Astrocyte (in vitro differentiated cells and primary cell): ENCODE measurements around the gene VTCN1. TPM values are rescaled to one million over a fixed set of nuclear protein-coding genes. Genes with fewer than 3 reads are reported as not detected.

Source experiments
- DNase-seq: peaks from one replicate; pipeline ENCODE4 v3.0.0-alpha.2; 2010; ENCODE audit warnings: low read depth
- FAIRE-seq: peaks from 2 replicates; lab custom pipeline; 2011; peaks lifted over from hg19 to GRCh38; lab: Jason Lieb, UNC
- H2AFZ ChIP-seq: 2 replicates; pipeline ENCODE4 v1.6.0; 2012; ENCODE audit warnings: low read depth, low read length, inconsistent platforms
- H3K27ac ChIP-seq: 2 replicates; pipeline ENCODE4 v1.5.1; 2011; ENCODE audit warnings: low read depth, low read length, inconsistent platforms
- H3K27me3 ChIP-seq: 2 replicates; pipeline ENCODE4 v1.6.0; 2011; ENCODE audit warnings: low read length, inconsistent platforms; ENCODE audit not compliant: insufficient read depth
- H3K36me3 ChIP-seq: 2 replicates; pipeline ENCODE4 v1.5.1; 2011; ENCODE audit warnings: low read length, inconsistent platforms; ENCODE audit not compliant: insufficient read depth
- H3K4me1 ChIP-seq: 2 replicates; pipeline ENCODE4 v1.5.1; 2011; ENCODE audit warnings: low read length, inconsistent platforms; ENCODE audit not compliant: insufficient read depth
- H3K4me2 ChIP-seq: 2 replicates; pipeline ENCODE4 v1.6.0; 2012; ENCODE audit warnings: low read length, inconsistent platforms
- H3K4me3 ChIP-seq: 2 replicates; pipeline ENCODE4 v1.5.1; 2011; ENCODE audit warnings: low read depth, mild to moderate bottlenecking, low read length, inconsistent platforms; ENCODE audit not compliant: insufficient read depth
- H3K79me2 ChIP-seq: 2 replicates; pipeline ENCODE4 v1.6.0; 2012; ENCODE audit warnings: mild to moderate bottlenecking, low read length, inconsistent platforms; ENCODE audit not compliant: insufficient read depth
- H3K9ac ChIP-seq: 2 replicates; pipeline ENCODE4 v1.6.0; 2012; ENCODE audit warnings: mild to moderate bottlenecking, low read length, inconsistent platforms
- H3K9me3 ChIP-seq: 2 replicates; pipeline ENCODE4 v1.5.1; 2012; ENCODE audit warnings: low read depth, mild to moderate bottlenecking, low read length, inconsistent platforms; ENCODE audit not compliant: insufficient read depth
- H4K20me1 ChIP-seq: 2 replicates; pipeline ENCODE4 v1.6.0; 2012; ENCODE audit warnings: low read length, inconsistent platforms; ENCODE audit not compliant: insufficient read depth
- H3K27ac Mint-ChIP-seq: one replicate; pipeline ENCODE4 v1.8.0; 2021; ENCODE audit warnings: mild to moderate bottlenecking, mixed read lengths; ENCODE audit not compliant: unreplicated experiment
- H3K27me3 Mint-ChIP-seq: one replicate; pipeline ENCODE4 v1.8.0; 2021; ENCODE audit warnings: low read depth, mixed read lengths; ENCODE audit not compliant: unreplicated experiment
- H3K36me3 Mint-ChIP-seq: one replicate; pipeline ENCODE4 v1.8.0; 2021; ENCODE audit warnings: low read depth, mixed read lengths; ENCODE audit not compliant: unreplicated experiment
- H3K4me1 Mint-ChIP-seq: one replicate; pipeline ENCODE4 v1.8.0; 2021; ENCODE audit warnings: low read depth, mixed read lengths; ENCODE audit not compliant: unreplicated experiment
- H3K4me3 Mint-ChIP-seq: one replicate; pipeline ENCODE4 v1.8.0; 2021; ENCODE audit warnings: mild to moderate bottlenecking, moderate library complexity, mixed read lengths; ENCODE audit not compliant: unreplicated experiment
- H3K9me3 Mint-ChIP-seq: one replicate; pipeline ENCODE4 v1.8.0; 2021; ENCODE audit warnings: mild to moderate bottlenecking, mixed read lengths; ENCODE audit not compliant: unreplicated experiment
- EZH2 ChIP-seq: IDR thresholded peaks from 2 replicates; pipeline ENCODE4 v1.6.1; 2012; ENCODE audit warnings: mild to moderate bottlenecking, low read length, inconsistent platforms; ENCODE audit not compliant: insufficient read depth
- total RNA-seq: library from RNA; stranded (reverse); gene quantifications from 2 replicates; pipeline ENCODE4 v1.2.1, GENCODE V29; 2021
- TF ChIP-seq, protein P1 (sequence below): IDR thresholded peaks from 2 replicates; pipeline ENCODE4 v1.5.1; 2011; ENCODE audit warnings: low read depth, mild to moderate bottlenecking, inconsistent platforms, low read length, moderate library complexity; ENCODE audit not compliant: insufficient read depth

VTCN1 gene
- total RNA-seq, 1 donor from 2014 or later, result 1.3 TPM

- TF ChIP-seq, protein P1, sequence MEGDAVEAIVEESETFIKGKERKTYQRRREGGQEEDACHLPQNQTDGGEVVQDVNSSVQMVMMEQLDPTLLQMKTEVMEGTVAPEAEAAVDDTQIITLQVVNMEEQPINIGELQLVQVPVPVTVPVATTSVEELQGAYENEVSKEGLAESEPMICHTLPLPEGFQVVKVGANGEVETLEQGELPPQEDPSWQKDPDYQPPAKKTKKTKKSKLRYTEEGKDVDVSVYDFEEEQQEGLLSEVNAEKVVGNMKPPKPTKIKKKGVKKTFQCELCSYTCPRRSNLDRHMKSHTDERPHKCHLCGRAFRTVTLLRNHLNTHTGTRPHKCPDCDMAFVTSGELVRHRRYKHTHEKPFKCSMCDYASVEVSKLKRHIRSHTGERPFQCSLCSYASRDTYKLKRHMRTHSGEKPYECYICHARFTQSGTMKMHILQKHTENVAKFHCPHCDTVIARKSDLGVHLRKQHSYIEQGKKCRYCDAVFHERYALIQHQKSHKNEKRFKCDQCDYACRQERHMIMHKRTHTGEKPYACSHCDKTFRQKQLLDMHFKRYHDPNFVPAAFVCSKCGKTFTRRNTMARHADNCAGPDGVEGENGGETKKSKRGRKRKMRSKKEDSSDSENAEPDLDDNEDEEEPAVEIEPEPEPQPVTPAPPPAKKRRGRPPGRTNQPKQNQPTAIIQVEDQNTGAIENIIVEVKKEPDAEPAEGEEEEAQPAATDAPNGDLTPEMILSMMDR, result no peak
- no peak for TF ChIP-seq EZH2
- no peak overlapping the region for H3K4me2 ChIP-seq
- FAIRE-seq (no peak), DNase-seq (no peak)
- no peaks in the 10 kb centered on the region for H4K20me1 ChIP-seq
- peaks cover 3% of the 10 kb centered on the region for H3K27me3 Mint-ChIP-seq
- H3K9me3 Mint-ChIP-seq, result no peaks in the 10 kb centered on the region
- no peaks in the 10 kb centered on the region for H3K27me3 ChIP-seq
- H3K27ac Mint-ChIP-seq, result no peak overlapping the region
- H3K4me3 ChIP-seq, result no peak overlapping the region
- H3K4me1 ChIP-seq, result no peaks in the 10 kb centered on the region
- no peak overlapping the region for H3K9ac ChIP-seq
- no peaks in the 10 kb centered on the region for H3K79me2 ChIP-seq
- no peaks in the 10 kb centered on the region for H3K9me3 ChIP-seq
- H3K36me3 ChIP-seq, result no peaks in the 10 kb centered on the region
- H3K27ac ChIP-seq, result no peak overlapping the region
- no peaks in the 10 kb centered on the region for H3K36me3 Mint-ChIP-seq
- H3K4me3 Mint-ChIP-seq, result no peak overlapping the region
- H2AFZ ChIP-seq, result no peak overlapping the region
- peaks cover 3% of the 10 kb centered on the region for H3K4me1 Mint-ChIP-seq
These were observed 27.6 kb downstream of the VTCN1 start for GRCh38 chr1:117183112-117183511.

DNA sequence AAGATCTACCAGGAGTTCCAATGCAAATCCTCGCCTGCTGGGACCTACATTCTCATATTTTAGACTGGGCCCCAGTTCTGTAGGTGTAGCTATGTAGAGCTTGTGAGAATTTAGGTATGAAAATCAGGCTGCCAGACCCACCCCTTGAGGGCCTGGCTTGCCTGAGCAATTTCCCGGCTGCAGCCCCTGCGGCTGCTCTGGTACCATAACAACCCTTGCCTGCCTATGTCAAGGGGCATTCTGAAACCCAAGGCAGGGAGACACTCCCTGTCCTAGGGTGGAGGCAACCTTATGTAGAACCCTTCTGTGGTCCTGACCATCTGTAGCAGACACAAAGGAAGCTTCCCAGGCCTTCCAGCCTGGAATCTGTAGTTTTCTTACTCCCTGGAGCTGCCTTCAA lies 28.4 kb downstream of the VTCN1 start:
- Mint-ChIP-seq H3K27ac (no peak overlapping the region), H3K9me3 (no peaks in the 10 kb centered on the region)

DNA sequence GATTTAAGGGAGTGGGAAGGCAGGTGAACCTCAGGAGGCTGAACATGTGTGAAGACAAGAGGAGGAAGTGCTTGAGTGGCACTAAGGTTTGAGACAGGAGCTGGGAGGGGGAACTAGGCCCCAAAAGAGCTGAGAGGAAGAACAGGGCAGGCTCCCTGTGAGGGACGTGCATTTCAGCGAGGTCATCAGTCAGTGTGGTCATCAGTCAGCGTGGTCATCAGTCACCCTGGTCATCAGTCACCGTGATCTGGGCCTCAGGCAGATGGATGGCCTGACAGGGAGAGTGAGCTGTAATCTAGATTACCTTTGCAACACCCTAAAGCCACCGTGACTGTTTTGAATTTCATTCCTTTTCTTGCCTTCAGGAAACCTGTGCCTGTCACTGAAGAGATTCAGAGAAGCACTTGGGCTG lies 29.1 kb downstream of the VTCN1 start:
- peaks cover 3% of the 10 kb centered on the region for H3K27me3 Mint-ChIP-seq
- no peaks in the 10 kb centered on the region for H3K27me3 ChIP-seq
- no peak for DNase-seq
- H3K4me1 ChIP-seq, result no peaks in the 10 kb centered on the region
- no peaks in the 10 kb centered on the region for H3K79me2 ChIP-seq
- H4K20me1 ChIP-seq, result no peaks in the 10 kb centered on the region
- H3K9me3 ChIP-seq, result no peaks in the 10 kb centered on the region
- no peaks in the 10 kb centered on the region for H3K36me3 Mint-ChIP-seq
- no peaks in the 10 kb centered on the region for H3K9me3 Mint-ChIP-seq
- H3K4me2 ChIP-seq, result no peak overlapping the region
- H3K4me3 Mint-ChIP-seq, result no peak overlapping the region
- no peak overlapping the region for H3K27ac Mint-ChIP-seq
- no peaks in the 10 kb centered on the region for H3K36me3 ChIP-seq
- TF ChIP-seq EZH2, result no peak
- TF ChIP-seq, protein P1, result no peak
- no peak overlapping the region for H3K4me3 ChIP-seq
- no peak overlapping the region for H3K9ac ChIP-seq
- peak overlapping the region; percentile 31 for H2AFZ ChIP-seq
- H3K27ac ChIP-seq, result no peak overlapping the region
- FAIRE-seq, result no peak
- H3K4me1 Mint-ChIP-seq, result peaks cover 3% of the 10 kb centered on the region

More for the DNA sequence above, 28.4 kb downstream of the VTCN1 start:
- no peak for FAIRE-seq
- H3K36me3 Mint-ChIP-seq, result no peaks in the 10 kb centered on the region
- Histone ChIP-seq H3K27ac (no peak overlapping the region), H3K9ac (no peak overlapping the region), H3K36me3 (no peaks in the 10 kb centered on the region), H3K4me1 (no peaks in the 10 kb centered on the region), H3K9me3 (no peaks in the 10 kb centered on the region), H3K79me2 (no peaks in the 10 kb centered on the region), H3K4me2 (no peak overlapping the region), H3K27me3 (no peaks in the 10 kb centered on the region), H3K4me3 (no peak overlapping the region), H2AFZ (no peak overlapping the region), H4K20me1 (no peaks in the 10 kb centered on the region)
- H3K4me3 Mint-ChIP-seq, result no peak overlapping the region
- H3K4me1 Mint-ChIP-seq, result peaks cover 3% of the 10 kb centered on the region
- H3K27me3 Mint-ChIP-seq, result peaks cover 3% of the 10 kb centered on the region
- DNase-seq, result no peak
- no peak for TF ChIP-seq EZH2
- TF ChIP-seq, protein P1, result no peak
